Right renal cortex interstitium (tissue), 3 donors: ENCODE results near the gene IMPDH2. TPM values are rescaled to one million over a fixed set of nuclear protein-coding genes. Genes with fewer than 3 reads are reported as not detected.

Experiments used
- DNase-seq, 3 donors: peaks; one replicate each; pipeline ENCODE4 v3.0.0-alpha.2; 2013; ENCODE audit warnings: low read depth in 3 of 3, low spot score in 2 of 3
- polyA plus RNA-seq, 3 donors: library from polyadenylated mRNA; unstranded; fragments of 120-200 nt; gene quantifications; one replicate each; pipeline ENCODE4 v1.2.1, GENCODE V29; 2013; ENCODE audit not compliant: insufficient read length in 3 of 3

The IMPDH2 gene
- polyA plus RNA-seq = 100 to 1,000 TPM; 217 to 226 (median 221) TPM

DNA sequence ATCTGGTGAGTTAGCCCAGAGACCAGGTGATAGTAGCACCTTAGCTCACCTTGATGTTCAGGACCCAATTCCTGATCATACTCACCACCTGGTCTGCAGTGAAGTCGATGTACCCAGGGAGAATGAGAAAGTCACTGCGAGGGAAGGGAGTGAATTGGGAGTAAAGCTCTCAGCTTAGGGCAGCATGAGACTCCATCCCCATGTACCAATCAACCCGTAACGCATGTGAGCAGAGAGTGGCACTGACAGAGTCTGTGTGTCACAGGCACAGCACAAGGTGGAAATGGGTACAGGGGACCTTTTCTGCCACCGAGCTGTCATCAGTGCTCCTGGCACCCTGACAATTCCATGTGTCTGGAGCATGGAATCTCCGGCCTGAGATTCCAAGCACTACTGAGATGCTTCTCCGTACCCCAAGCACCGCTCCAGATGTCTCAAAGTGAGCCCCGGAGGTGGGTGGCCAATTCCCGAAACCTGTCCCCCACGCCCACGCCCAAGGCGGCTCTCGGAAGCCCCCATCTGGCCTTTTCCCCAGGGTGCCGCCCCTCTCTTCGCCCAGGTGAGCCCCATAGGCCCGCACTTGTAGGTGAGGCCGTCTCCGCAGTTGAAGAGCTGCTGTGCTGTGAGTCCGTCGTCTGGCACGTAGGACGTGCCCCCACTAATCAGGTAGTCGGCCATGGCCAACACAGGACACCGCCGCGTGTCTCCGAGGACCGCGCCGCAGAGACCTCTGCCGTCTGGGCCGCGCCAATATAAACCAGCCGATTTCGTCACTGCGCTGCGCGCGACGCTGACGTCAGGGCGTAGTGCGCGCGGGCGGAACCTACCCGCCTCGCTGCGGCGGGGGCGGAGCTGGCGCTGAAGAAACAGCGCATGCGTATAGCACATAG lies at the start of gene IMPDH2:
TSS of gene IMPDH2 (minus strand) at position 726 of the 890 bp plus-strand sequence. CDS start at position 678, 48 bp downstream.
- DNase-seq = peak; percentile 86 to 89 (median 87)

DNA sequence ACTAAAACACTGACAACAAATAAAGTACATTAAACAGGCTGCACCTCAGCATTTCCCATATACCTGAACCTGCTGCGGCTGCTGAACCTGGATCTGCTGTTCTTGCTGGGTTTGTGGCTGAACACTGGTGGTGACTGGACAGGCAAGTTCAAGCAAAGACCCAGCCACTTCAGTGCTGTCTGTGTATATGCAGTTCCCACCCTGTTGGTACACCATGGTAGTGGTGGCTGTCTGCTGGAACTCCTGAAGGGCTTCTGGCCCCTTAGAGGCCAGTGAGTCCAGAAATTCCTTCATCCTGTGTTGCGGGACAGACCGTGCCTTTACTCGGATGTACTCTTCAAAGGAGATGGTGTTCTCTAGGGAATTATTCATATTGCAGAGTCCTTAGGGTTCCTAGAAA lies 47.4 kb upstream of the IMPDH2 start:
- no peak for DNase-seq

DNA sequence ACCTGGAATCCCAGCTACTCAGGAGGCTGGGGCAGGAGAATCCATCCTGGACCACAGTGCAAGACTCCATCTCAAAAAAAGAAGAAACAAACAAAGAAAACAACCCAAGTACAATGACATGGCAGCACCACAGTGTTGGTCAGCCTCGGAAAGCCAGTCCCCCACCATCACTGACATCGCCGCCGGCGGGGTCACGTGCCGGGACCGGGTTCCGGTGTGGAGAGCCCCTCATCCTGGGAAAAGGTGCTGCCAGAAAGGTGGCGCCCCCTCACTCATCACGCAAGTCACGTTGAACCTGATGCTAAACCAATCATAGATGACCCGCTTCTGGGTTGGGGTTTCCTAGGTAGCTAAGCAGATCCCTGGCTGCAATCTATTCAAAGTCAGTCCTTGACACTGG lies 46.9 kb upstream of the IMPDH2 start:
- no peak for DNase-seq

DNA sequence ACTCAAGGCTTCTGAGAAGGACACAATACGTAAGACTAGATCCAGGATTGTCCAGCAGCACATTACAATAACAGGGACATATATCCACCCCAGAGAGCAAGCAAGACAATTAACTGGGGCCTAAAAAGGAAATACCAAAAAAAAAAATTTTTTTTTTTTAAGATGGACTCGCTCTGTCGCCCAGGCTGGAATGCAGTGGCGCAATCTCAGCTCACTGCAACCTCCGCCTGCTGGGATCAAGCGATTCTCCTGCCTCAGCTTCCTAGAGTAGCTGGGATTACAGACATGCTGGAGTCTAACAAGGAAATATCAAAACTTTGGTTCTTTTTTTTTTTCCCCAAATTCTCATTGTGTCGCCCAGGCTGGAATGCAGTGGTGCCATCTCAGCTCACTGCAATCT lies 28.8 kb upstream of the IMPDH2 start:
- DNase-seq = no peak

DNA sequence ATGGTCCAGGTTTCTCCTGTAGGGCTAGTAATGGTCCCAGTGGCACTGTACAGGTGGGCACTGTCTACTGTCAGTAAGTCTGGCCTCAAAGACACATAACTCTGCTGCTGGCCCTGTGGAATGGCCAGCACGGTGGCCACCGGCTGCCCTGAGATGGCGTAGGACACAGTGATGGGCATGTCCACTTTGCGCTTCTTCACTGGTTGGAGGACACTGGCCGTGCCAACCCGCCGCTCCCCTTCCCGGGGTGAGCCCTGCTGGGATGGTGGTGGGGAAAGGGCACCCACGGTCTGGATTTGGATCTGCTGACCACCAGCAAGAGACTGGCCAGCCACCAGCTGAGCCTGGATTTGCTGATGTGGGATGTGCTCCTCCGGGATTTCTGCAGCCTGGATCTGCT lies 28.1 kb upstream of the IMPDH2 start:
- no peak for DNase-seq

DNA sequence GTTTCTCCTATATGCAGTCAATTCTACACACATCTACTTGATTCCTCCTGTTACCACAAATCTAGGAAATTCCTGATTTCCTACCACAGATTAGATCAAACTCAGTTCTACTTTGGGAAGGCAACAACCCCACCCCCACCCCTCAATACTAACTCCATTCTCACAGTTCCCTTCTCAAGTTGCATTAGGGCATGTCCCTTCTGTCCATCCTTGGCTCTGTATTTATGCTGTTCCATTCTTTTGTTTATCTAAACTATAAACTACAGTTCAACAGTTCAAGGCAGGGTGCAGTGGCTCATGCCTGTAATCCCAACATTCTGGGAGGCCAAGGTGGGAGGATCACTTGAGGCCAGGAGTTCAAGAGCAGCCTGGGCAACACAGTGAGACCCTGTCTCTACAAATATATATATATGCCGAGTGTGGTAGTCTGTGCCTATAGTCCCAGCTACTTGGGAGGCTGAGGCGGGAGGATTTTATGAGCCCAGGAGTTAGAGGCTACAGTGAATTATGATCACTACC lies 25.2 kb upstream of the IMPDH2 start:
- DNase-seq = no peak

DNA sequence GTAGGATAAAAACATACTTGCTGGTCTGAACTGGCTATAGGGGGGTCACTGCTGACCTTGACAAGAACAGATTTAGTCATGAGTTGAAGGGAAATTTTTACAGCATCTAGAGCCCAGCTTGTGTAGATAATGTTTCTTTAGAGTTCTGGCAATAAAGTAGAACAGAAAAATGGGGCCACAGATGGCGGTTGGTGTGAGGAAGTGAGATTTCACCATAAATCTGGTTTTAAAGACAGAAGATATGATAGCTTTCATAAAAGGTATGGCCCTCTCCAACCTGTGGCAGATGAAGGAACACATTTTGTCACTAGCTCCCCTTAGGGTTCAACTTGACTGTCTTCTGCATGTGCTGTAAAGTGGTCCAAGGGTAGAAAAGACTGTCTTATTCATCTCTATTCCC lies 24.3 kb upstream of the IMPDH2 start:
- DNase-seq = no peak

DNA sequence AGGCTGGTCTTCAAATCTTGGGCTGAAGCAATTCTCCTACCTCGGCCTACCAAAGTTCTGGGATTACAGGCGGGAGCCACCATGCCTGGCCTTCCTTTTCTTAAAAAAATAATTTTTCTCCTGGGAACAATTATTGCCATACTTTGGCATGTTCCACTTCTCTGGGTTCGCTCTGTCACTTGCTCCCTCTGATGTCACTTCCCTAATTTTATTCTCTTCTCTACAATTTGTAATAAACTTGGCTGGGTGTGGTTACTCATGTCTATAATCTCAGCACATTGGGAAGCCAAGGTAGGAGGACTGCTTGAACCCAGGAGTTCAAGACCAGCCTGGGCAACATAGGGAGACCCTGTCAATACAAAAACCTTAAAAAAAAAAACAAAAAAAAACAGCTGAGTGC lies 6.1 kb upstream of the IMPDH2 start:
- no peak for DNase-seq

DNA sequence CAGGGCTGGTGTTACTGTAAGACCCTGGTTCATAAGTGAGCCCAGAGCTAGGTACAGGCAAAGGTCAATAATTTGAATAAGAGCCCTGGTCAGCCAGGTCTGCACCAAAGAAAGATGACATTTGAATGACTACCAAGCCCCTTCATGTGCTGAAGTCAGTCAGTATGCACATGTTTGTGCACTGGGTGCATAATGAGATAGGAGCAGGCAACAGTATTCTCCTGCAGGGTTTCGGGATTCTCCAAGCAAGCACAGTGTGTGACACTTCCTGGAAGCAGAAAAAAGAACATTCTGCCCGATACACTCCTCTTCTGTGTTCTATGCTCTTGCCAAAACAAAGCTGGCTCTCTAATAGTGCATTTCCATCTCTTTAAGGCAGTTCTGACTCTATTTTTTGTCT lies 5.5 kb upstream of the IMPDH2 start:
- DNase-seq = no peak

DNA sequence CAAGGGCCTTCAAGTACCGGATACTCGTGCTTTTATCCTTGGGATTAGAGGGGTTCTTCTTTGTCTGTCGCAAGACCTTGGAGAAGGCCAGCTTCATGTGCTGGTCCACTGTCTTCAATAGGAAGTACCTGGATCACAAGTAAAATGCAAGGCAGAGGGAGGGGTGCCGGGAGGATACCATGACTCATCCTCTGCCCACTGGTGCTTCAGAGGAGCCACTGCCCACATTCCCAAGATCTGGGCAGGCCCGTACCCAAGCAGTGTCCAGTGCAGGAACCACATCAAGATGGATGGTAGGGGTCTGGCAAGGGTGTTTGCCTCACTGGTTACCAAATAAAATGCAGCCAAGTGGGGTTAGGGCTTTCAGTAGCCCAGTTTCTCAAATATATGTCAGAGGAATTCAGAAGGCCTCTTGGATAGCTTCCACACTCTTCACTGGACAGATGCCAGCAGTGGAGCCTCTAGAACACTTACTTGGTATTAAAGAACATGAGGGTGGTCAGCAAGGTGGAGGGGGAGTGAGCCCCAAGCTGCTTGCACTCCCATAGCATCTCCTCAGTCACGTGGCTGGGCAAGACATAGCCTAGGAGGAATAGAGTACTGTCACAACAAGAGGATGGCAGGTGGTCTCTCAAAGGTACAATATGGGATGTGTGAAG lies 3.6 kb upstream of the IMPDH2 start:
- no peak for DNase-seq

DNA sequence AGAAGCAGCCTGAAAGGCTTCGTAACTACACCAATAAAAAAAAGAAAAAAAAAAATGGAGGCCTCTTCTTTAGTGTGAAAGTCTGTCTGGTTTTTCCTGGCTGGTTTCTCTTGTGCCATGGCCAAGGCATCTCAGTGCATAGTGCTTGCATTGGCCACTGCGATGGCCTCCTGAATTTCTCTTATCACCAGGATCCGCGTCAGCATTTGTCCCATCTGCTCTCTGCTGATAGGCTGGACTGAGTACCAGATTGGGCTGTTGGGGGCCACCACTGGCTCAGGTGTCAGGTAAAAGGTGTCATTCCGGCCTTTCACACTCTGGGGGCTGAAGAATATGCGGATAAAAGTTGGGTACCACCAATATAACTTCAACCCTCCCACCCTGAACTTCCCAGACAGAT lies 1.1 kb upstream of the IMPDH2 start:
- no peak for DNase-seq

DNA sequence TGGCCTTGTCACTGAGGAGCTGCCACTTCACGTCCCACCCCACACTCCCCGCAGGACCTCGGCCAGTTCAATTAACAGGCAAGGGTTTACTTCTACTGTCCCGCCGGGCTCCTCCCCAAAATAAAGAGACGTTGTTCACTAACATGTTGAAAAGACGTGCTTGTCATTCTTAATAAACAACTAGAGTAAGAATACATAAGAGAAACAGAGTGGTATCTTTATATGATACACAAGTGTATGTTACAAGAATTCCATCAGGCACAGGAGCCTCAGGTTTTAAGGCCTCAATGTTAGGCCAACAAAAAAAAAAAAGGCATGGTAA lies 326 bp upstream of the IMPDH2 start:
- DNase-seq = no peak

DNA sequence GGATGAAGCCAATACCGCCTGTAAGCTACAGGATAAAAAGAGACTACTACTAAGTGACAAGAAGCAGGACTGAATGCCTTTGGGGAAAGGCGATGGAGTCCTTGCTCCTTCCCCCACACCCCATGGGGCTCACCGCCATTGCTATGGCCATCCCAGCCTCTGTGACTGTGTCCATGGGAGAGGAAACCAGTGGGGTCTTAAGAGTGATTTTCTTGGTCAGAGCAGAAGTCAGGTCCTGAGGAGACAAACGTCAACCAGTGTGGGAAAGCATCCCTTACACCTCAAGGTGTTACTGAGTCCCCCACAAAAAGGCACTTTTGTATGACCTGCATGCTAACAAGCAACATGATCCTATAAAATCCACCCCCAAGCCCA lies 913 bp downstream of the IMPDH2 start:
- DNase-seq = no peak

DNA sequence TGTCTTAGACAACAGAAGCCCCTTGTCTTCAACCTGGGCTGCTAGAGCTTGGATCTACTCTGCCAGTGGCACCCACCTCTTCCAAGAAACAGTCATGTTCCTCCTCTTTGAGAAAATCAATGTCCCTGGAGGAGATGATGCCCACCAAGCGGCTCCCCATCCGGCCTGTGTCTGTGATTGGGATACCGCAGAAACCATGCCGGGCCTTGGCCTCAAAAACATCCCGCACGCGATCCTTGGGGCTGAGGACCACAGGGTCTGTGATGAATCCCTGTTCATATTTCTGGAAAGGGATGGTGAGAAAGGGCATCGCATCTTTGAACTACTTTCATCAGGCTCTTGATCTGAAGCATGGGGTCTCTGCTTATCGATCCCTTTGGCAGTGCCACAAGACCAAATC lies 1.6 kb downstream of the IMPDH2 start:
- no peak for DNase-seq

DNA sequence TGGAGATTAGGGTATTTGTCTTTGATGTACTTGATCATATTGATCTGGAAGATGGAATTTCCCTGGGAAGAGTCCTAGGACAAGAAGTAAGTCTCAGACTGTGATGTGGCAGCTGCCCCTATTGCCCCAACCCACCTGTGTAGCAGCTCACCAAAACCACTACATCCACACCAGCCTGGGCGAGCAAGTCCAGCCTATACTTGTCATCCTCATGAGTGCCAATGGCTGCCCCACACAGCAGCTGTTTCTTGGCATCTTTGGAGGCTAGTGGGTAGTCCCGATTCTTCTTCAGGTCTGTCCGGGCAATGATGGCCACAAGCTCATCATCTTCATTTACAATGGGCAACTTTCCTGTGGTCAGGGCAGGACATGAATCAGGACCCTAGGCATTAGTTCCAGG lies 2.7 kb downstream of the IMPDH2 start:
- DNase-seq = no peak

DNA sequence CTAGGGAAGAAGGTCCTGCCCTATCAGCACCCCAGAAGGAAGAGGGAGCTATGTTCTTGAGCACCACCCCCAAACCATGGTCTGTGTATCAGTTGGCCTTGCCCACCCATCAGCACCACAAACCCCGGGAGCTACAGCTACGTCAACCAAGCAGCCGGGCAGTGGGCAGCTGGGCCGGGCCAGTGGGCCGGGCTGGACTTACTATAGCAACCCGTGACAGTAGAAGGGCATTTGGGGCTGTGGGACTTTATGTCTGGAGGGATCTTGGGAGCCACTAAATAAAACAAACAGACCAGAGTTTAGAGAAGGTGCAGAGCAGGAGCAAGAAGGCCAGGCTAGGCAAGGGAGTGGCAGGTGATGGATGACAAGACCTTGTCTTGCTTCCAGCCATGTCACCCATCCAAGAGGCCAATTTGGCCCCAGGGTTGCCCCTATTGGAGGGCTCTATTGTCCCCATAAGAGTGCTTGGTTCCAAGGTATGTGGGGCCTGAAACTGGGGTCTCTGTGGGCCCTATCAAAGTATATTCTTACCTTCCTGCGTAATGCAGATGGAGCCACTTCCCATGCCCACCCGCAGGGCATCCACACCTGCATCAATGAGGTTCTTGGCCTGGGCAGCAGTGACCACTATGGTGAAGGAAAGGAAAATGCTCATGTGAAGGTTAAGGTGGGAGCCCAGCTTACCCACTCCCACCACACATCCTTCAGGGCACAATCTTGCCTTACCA lies 3.2 kb downstream of the IMPDH2 start:
- DNase-seq = no peak

DNA sequence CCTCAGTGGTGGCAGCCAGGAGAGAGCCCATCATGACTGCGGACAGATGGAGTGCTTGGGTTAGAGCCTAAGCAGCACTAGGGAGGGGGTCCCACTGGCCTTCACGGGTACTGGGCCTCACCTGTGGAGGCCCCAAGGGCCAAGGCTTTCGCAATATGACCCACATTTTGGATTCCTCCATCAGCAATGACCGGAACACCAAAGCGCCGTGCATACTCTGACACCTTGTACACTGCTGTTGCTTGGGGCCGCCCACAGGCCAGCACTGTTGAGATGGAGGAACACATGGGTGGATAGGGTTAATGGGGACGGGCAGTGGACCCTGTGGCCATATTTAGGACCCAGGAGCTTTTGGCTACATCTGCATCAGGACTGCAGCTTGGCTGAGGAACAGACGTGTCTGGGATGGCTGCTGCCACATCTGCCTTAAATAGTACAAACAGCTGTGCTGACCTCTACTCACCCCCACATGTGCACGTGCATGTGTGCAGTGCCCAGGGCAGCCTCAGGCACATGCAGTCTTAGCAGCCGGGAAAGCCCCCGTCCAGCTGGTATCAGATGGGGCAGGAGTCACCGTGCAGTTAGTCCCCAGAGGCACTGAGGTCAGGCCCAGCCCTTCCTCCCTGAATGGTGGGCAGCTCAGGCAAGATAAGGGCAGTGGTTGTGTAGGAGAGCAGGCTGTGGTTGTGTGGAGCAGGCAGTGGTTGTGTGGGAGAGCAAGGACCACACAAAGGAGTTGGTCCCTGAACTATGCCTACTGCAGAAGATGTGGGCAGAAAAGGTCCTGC lies 4.0 kb downstream of the IMPDH2 start:
- DNase-seq = no peak

DNA sequence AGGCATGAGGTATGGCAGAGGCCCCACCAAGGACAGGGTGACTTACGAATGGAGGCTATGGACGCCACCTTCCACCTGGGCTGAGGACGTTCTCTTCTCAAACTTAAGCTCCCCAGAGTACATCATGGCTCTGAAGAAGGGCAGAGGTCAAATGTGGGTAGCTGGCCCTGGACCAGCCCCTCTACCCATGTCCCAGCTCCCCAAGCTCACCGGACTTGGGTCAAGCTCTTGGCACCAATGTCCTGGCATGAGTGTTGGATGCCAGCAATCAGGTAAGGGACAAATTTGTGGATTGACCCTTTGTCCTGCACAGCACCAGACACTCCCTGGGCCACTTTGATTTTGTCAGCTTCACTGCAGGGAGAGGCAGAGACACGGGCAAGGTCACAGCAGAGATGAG lies 4.7 kb downstream of the IMPDH2 start:
- DNase-seq = no peak

DNA sequence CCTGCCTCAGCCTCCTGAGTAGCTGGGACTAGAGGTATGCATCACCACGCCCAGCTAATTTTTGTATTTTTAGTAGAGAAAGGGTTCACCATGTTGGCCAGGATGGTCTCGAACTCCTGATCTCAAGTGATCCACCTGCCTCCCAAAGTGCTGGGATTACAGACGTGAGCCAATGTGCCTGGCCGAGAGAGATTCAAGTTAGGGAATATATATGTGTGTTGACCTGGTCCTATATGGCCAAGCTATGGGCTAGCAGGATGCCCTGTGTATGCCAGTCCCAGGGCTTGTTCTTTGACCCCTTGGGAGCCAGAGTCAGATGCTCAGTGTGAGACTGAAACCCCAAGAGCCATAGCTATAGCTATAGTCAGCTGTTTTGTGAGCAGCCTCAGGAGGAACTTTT lies 5.4 kb downstream of the IMPDH2 start:
- DNase-seq = no peak

DNA sequence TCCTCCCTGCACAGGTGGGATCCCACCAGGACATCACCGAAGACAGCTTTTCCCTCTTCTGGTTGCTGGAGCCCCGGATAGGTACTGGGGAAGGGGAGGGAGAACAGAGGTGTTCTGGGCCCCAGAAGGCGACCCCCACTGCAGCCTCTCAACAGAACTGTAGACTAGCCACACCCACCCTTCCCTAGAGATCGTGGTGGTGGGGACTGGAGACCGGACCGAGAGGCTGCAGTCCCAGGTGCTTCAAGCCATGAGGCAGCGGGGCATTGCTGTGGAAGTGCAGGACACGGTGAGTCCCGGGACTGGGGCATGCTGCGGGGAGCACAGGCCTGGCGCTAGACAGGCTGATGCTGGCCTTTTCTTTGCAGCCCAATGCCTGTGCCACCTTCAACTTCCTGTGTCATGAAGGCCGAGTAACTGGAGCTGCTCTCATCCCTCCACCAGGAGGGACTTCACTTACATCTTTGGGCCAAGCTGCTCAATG lies 6.5 kb downstream of the IMPDH2 start:
- no peak for DNase-seq
